Karpas-422 (cell line): ENCODE measurements around the gene CDCA5. TPM values are rescaled to one million over a fixed set of nuclear protein-coding genes. Genes with fewer than 3 reads are reported as not detected.

ENCODE experiments used
- DNase-seq: peaks from one replicate; pipeline ENCODE4 v3.0.0-alpha.2; 2015
- H2AFZ ChIP-seq: fragments of 200-600 bp; sonication (generic); 2 replicates; pipeline ENCODE4 v1.6.1; 2014; ENCODE audit warnings: antibody characterized with exemption, low read length, mixed read lengths
- H3K27ac ChIP-seq: fragments of 200-600 bp; sonication (generic); 2 replicates; pipeline ENCODE4 v1.5.1; 2014; ENCODE audit warnings: mild to moderate bottlenecking, low read length, moderate library complexity
- H3K27me3 ChIP-seq: fragments of 200-600 bp; sonication (generic); 2 replicates; pipeline ENCODE4 v1.6.1; 2014; ENCODE audit warnings: low read length, mixed read lengths
- H3K36me3 ChIP-seq: fragments of 200-600 bp; sonication (generic); 2 replicates; pipeline ENCODE4 v1.6.1; 2014; ENCODE audit warnings: low read length, mixed read lengths; ENCODE audit not compliant: insufficient read depth
- H3K4me1 ChIP-seq: fragments of 200-600 bp; sonication (generic); 2 replicates; pipeline ENCODE4 v1.6.1; 2014; ENCODE audit warnings: mild to moderate bottlenecking, low read length, mixed read lengths
- H3K4me2 ChIP-seq: fragments of 200-600 bp; sonication (generic); 2 replicates; pipeline ENCODE4 v1.6.1; 2014; ENCODE audit warnings: low read length, low read depth, mild to moderate bottlenecking; ENCODE audit not compliant: poor library complexity, severe bottlenecking
- H3K4me3 ChIP-seq: fragments of 200-600 bp; sonication (generic); 2 replicates; pipeline ENCODE4 v1.5.1; 2014; ENCODE audit warnings: mild to moderate bottlenecking, antibody characterized with exemption, low read length, mixed read lengths
- H3K79me2 ChIP-seq: fragments of 200-600 bp; sonication (generic); 2 replicates; pipeline ENCODE4 v1.6.1; 2014; ENCODE audit warnings: mild to moderate bottlenecking, low read length, mixed read lengths
- H3K9ac ChIP-seq: fragments of 200-600 bp; sonication (generic); 2 replicates; pipeline ENCODE4 v1.6.0; 2014; ENCODE audit warnings: low read length
- H3K9me2 ChIP-seq: fragments of 200-600 bp; sonication (generic), shearing (Covaris generic); replicated peaks from 2 replicates; pipeline ENCODE4 v1.6.0; 2014; ENCODE audit warnings: mild to moderate bottlenecking, low read length, moderate library complexity; ENCODE audit not compliant: insufficient read depth
- H3K9me3 ChIP-seq: fragments of 300-700, 200-600 bp; sonication (generic); 2 replicates; pipeline ENCODE4 v1.6.1; 2014; ENCODE audit warnings: low read length, mixed read lengths
- H4K20me1 ChIP-seq: fragments of 200-600 bp; sonication (generic); 2 replicates; pipeline ENCODE4 v1.6.1; 2014; ENCODE audit warnings: mild to moderate bottlenecking, antibody characterized with exemption, low read length, low read depth; ENCODE audit not compliant: insufficient read depth
- total RNA-seq: library from RNA; depleted of rRNA; stranded (reverse); fragments of >200 nt; shearing (Covaris generic); gene quantifications from 2 replicates; pipeline ENCODE4 v1.2.3, GENCODE V29; 2014; ENCODE audit warnings: low replicate concordance

Gene CDCA5
- total RNA-seq, 1 experiment from 2014 or later, result 24.3 TPM

- H3K27me3 ChIP-seq, result no peaks in the 10 kb centered on the region
- H3K36me3 ChIP-seq, result 0 out of 2 replicates have a peak, but pooled peaks cover 1% of the 10 kb centered on the region
- no peaks in the 10 kb centered on the region for H4K20me1 ChIP-seq
- peaks cover 40% of the 10 kb centered on the region for H3K4me1 ChIP-seq
- H3K27ac ChIP-seq, result no peak overlapping the region; the same call in 1 of the 2 replicates
- H3K9me2 ChIP-seq, result no peaks in the 10 kb centered on the region
- H3K4me3 ChIP-seq, result no peak overlapping the region
- peak overlapping the region; percentile 51 for H3K9ac ChIP-seq
- DNase-seq, result peak; percentile 96
- H3K9me3 ChIP-seq, result no peaks in the 10 kb centered on the region
- no peak overlapping the region for H2AFZ ChIP-seq
- H3K4me2 ChIP-seq, result peak overlapping the region; percentile 25
- H3K79me2 ChIP-seq, result peaks cover 32% of the 10 kb centered on the region
Observed at GRCh38 chr11:65110354-65110861, 26.6 kb upstream of the CDCA5 start.

DNA sequence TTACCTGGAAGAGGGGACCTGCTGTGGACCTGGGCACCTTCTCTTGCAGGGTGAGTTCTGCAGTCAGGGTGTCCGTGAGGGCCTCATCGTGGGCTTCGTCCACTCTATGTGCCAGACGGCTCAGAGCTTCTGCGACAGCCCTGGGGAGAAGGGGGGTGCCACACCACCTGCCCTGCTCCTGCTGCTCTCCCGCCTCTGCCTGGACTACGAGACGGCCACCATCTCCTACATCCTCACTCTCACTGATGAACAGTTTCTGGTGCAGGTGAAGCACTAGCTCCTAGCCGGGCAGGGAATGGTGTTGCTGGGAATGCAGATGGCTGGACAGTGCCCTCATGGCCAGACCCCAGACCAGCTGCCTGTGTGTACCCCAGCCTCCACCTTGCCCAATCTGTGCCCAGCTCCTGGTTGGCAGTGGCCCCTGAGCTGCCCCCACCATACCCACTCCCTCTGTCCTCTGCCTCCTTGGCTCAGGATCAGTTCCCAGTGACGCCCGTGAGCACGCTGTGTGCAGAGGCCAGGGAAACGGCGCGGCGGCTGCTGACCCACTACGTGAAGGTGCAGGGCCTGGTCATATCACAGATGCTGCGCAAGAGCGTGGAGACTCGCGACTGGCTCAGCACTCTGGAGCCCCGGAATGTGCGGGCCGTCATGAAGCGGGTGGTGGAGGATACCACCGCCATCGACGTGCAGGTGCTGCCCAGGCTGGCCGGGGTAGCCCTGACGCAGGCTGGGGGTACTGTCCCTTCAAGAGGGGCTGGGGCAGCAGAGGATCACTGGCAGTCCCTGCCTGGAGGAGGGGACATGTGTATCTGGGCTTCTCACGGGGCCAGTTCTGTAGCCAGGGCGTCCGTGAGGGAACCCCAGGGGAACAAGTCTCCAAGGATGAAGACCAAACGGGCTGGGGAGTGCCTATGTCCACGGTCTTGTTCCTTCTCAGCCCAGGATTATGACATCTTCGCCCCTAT, 25.7 kb upstream of the CDCA5 start:
- H3K27ac ChIP-seq, result no peak overlapping the region
- DNase-seq, result no peak

GRCh38 chr11:65108469-65109123, 24.8 kb upstream of the CDCA5 start:
- Histone ChIP-seq H3K4me1 (peaks cover 22% of the 10 kb centered on the region), H3K27me3 (no peaks in the 10 kb centered on the region), H2AFZ (no peak overlapping the region), H3K27ac (no peak overlapping the region), H3K9me3 (no peaks in the 10 kb centered on the region), H4K20me1 (no peaks in the 10 kb centered on the region), H3K36me3 (no peaks in the 10 kb centered on the region), H3K9me2 (no peaks in the 10 kb centered on the region), H3K79me2 (peaks cover 21% of the 10 kb centered on the region), H3K4me2 (no peak overlapping the region), H3K9ac (no peak overlapping the region), H3K4me3 (no peak overlapping the region)
- no peak for DNase-seq

More for the DNA sequence above, 25.7 kb upstream of the CDCA5 start:
- Histone ChIP-seq H3K9ac (no peak overlapping the region), H3K36me3 (no peaks in the 10 kb centered on the region), H3K79me2 (peaks cover 26% of the 10 kb centered on the region), H3K4me2 (no peak overlapping the region), H3K9me2 (no peaks in the 10 kb centered on the region), H2AFZ (no peak overlapping the region), H3K4me3 (no peak overlapping the region), H3K27me3 (no peaks in the 10 kb centered on the region), H3K4me1 (peaks cover 31% of the 10 kb centered on the region), H4K20me1 (no peaks in the 10 kb centered on the region), H3K9me3 (no peaks in the 10 kb centered on the region)

- H3K4me1 ChIP-seq, result peaks cover 15% of the 10 kb centered on the region
- no peaks in the 10 kb centered on the region for H3K9me3 ChIP-seq
- no peak for DNase-seq
- no peak overlapping the region for H3K4me2 ChIP-seq
- H2AFZ ChIP-seq, result no peak overlapping the region
- H3K27ac ChIP-seq, result no peak overlapping the region
- H3K4me3 ChIP-seq, result no peak overlapping the region
- no peaks in the 10 kb centered on the region for H3K27me3 ChIP-seq
- H3K36me3 ChIP-seq, result no peaks in the 10 kb centered on the region
- no peak overlapping the region for H3K9ac ChIP-seq
- peaks cover 17% of the 10 kb centered on the region for H3K79me2 ChIP-seq
- H4K20me1 ChIP-seq, result no peaks in the 10 kb centered on the region
- no peaks in the 10 kb centered on the region for H3K9me2 ChIP-seq
Observed at GRCh38 chr11:65107751-65108468, 24.1 kb upstream of the CDCA5 start.

- no peak overlapping the region for H2AFZ ChIP-seq
- DNase-seq, result no peak
- H3K9me2 ChIP-seq, result no peaks in the 10 kb centered on the region
- H3K4me1 ChIP-seq, result peaks cover 12% of the 10 kb centered on the region
- no peak overlapping the region for H3K9ac ChIP-seq
- H3K27ac ChIP-seq, result no peak overlapping the region
- no peaks in the 10 kb centered on the region for H4K20me1 ChIP-seq
- peaks cover 19% of the 10 kb centered on the region for H3K79me2 ChIP-seq
- H3K27me3 ChIP-seq, result no peaks in the 10 kb centered on the region
- H3K36me3 ChIP-seq, result no peaks in the 10 kb centered on the region
- no peak overlapping the region for H3K4me2 ChIP-seq
- no peak overlapping the region for H3K4me3 ChIP-seq
- no peaks in the 10 kb centered on the region for H3K9me3 ChIP-seq
Observed at GRCh38 chr11:65107078-65107477, 23.2 kb upstream of the CDCA5 start.

- no peak overlapping the region for H3K9ac ChIP-seq
- H3K36me3 ChIP-seq, result no peaks in the 10 kb centered on the region
- no peak overlapping the region for H3K4me2 ChIP-seq
- H3K9me3 ChIP-seq, result no peaks in the 10 kb centered on the region
- no peaks in the 10 kb centered on the region for H4K20me1 ChIP-seq
- DNase-seq, result no peak
- H3K27me3 ChIP-seq, result no peaks in the 10 kb centered on the region
- H3K27ac ChIP-seq, result no peak overlapping the region
- H3K4me3 ChIP-seq, result no peak overlapping the region
- H3K9me2 ChIP-seq, result no peaks in the 10 kb centered on the region
- no peaks in the 10 kb centered on the region for H3K4me1 ChIP-seq
- peaks cover 28% of the 10 kb centered on the region for H3K79me2 ChIP-seq
- no peak overlapping the region for H2AFZ ChIP-seq
Observed at GRCh38 chr11:65104628-65105027, 20.8 kb upstream of the CDCA5 start.

- Histone ChIP-seq H3K36me3 (peaks cover 2% of the 10 kb centered on the region; the same call in 1 of the 2 replicates), H3K27me3 (no peaks in the 10 kb centered on the region), H3K4me1 (no peaks in the 10 kb centered on the region), H4K20me1 (no peaks in the 10 kb centered on the region), H3K4me3 (no peak overlapping the region), H3K4me2 (no peak overlapping the region), H3K9me3 (no peaks in the 10 kb centered on the region), H2AFZ (no peak overlapping the region), H3K79me2 (peaks cover 37% of the 10 kb centered on the region), H3K9me2 (no peaks in the 10 kb centered on the region), H3K27ac (no peak overlapping the region), H3K9ac (no peak overlapping the region)
- DNase-seq, result no peak
Observed at GRCh38 chr11:65103476-65103875, 19.6 kb upstream of the CDCA5 start.
